ENCODE measurements around the gene P2RX7.
"Not testable (repeated sequence)": the region's sequence is repeated elsewhere in the genome, so short reads cannot be mapped to it uniquely, and the experiment has no call there.

The P2RX7 gene

DNA sequence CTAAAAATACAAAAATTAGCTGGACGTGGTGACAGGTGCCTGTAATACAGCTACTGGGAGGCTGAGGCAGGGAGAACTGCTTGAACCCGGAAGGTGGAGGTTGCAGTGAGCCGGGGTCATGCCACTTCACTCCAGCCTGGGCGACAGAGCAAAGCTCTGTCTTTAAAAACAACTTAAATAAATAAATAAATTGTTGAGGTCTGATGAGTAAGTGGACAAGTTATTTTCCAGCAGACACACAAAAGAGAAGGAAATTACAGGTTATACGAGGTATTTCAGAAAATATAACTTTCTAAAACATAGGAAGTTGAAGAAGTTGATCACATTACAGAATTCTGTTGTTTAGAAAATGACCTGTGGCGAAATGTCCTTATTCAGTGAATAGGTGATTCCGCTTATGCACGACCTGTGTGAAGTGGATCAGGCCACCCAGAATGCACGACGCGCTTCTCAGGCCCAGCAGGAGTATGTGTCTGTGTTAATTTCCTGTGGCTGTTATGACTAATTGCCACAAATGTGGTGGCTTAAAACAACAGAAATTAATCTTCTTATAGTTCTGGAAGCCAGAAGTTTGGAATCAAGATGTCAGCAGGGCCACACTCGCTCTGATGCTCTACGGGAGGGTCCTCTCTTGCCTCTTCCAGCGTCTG, 38.1 kb downstream of the P2RX7 start:
- no peak for DNase-seq (ENCODE audit: low read depth, low spot score)

GRCh38 chr12:121172145-121172544, 39.5 kb downstream of the P2RX7 start:
- no peak for DNase-seq (ENCODE audit: low read depth, low spot score)

GRCh38 chr12:121175383-121176119, 42.9 kb downstream of the P2RX7 start:
- DNase-seq (ENCODE audit: low read depth, low spot score), result no peak

DNA sequence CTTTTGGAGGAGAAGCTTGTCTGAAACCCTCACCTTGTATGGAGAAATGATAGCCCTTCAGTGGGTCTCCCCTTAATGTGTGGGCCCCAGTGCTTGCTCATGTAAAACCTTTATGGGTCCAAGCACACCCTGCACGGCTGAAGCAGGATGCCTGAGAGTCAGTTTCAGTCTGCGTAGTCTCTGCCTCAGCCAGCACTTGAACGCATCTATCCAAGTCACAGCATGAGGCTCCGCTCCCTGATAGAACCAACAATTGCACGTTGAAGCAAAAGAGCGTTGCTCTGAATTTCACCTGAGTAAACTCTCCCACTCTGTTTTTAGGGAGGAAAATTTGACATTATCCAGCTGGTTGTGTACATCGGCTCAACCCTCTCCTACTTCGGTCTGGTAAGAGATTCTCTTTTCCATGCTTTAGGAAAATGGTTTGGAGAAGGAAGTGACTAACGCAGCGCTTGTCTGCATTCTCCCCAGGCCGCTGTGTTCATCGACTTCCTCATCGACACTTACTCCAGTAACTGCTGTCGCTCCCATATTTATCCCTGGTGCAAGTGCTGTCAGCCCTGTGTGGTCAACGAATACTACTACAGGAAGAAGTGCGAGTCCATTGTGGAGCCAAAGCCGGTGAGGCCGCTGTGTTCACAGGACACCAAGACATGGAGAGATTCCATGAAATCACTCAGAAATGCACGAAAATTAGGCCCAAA, 44.3 kb downstream of the P2RX7 start:
- no peak for DNase-seq (ENCODE audit: low read depth, low spot score)

- DNase-seq (ENCODE audit: low read depth, low spot score), result no peak
Observed at GRCh38 chr12:121181181-121181580, 48.5 kb downstream of the P2RX7 start.

- DNase-seq (ENCODE audit: low read depth, low spot score), result no peak
Observed at GRCh38 chr12:121182222-121182893, 49.7 kb downstream of the P2RX7 start.

DNA sequence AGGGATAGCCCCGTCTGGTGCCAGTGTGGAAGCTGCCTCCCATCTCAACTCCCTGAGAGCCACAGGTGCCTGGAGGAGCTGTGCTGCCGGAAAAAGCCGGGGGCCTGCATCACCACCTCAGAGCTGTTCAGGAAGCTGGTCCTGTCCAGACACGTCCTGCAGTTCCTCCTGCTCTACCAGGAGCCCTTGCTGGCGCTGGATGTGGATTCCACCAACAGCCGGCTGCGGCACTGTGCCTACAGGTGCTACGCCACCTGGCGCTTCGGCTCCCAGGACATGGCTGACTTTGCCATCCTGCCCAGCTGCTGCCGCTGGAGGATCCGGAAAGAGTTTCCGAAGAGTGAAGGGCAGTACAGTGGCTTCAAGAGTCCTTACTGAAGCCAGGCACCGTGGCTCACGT, 51.7 kb downstream of the P2RX7 start:
- DNase-seq (ENCODE audit: low read depth, low spot score), result no peak

DNA sequence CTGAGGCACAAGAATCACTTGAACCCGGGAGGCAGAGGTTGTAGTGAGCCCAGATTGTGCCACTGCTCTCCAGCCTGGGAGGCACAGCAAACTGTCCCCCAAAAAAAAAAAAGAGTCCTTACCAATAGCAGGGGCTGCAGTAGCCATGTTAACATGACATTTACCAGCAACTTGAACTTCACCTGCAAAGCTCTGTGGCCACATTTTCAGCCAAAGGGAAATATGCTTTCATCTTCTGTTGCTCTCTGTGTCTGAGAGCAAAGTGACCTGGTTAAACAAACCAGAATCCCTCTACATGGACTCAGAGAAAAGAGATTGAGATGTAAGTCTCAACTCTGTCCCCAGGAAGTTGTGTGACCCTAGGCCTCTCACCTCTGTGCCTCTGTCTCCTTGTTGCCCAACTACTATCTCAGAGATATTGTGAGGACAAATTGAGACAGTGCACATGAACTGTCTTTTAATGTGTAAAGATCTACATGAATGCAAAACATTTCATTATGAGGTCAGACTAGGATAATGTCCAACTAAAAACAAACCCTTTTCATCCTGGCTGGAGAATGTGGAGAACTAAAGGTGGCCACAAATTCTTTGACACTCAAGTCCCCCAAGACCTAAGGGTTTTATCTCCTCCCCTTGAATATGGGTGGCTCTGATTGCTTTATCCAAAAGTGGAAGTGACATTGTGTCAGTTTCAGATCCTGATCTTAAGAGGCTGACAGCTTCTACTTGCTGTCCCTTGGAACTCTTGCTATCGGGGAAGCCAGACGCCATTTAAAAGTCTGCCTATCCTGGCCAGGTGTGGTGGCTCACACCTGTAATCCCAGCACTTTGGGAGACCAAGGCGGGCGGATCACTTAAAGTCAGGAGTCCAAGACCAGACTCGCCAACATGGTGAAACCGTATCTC, 52.6 kb downstream of the P2RX7 start:
- no peak for DNase-seq (ENCODE audit: low read depth, low spot score)

GRCh38 chr12:121186826-121187225, 54.1 kb downstream of the P2RX7 start:
- no peak for DNase-seq (ENCODE audit: low read depth, low spot score)

DNA sequence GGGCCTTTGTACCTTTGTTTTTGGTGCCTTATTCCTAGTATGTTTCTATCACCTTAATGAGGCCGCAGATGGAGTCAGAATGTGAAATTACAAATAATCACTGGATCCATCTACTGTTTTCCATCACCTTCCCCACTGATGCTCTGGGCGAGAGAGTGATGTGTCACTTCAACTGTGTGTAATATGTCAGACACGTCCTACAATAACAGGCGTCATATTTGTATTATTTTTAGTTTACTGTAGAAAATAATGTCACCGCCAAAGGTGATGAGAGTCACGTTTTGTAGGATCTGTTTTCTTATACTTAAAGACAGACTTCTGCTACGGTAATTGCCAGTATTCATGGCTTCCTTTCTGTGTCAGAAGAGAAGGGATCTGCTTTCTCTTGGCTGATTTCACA, 54.8 kb downstream of the P2RX7 start:
- no peak for DNase-seq (ENCODE audit: low read depth, low spot score)

DNA sequence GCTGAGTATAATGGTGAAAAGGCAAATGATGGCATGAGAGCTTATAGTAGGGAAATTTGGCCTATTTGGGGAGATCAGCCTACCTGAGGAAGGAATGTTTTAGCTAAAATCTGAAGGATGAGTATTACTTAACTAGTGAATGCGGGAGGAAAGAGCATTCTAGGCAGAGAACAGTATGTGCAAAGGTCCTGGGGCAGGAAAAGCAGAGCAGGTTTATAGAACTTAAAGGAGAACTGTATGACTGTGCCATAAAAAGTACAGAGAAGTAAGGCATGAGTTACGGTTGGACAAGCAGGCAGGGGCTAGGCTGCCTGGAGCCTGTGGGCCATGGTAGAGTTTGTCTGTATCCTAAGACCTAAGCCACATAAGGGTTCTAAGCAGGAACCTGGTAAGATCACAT, 55.6 kb downstream of the P2RX7 start:
- no peak for DNase-seq (ENCODE audit: low read depth, low spot score)

- DNase-seq (ENCODE audit: low read depth, low spot score), result no peak
Observed at GRCh38 chr12:121189131-121189530, 56.5 kb downstream of the P2RX7 start.

GRCh38 chr12:121189619-121190155, 57.0 kb downstream of the P2RX7 start:
- DNase-seq (ENCODE audit: low read depth, low spot score), result no peak

DNA sequence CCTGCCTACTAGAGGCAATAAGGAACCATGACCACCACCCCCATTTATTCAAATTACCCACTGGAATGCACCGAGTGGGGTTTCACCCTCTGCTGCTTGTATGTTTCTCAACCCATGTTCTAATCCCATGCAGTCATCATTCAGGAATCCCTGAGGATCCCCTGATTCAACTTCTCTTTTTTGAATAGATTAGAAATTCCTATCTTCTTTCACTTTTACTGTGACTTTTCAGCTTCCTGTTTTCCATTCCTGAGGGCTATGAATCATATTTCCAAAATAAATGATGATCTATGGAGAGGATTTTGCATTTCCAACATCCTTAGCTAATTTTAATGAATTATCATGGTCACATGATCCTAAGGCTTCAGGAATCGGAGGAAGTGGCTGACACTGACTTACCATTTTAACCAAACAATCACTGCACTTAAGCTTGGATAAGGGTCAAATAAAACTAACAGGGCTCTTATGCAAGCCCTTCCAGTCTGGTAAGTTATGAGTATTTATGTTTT, 57.9 kb downstream of the P2RX7 start:
- no peak for DNase-seq (ENCODE audit: low read depth, low spot score)

- no peak for DNase-seq (ENCODE audit: low read depth, low spot score)
Observed at GRCh38 chr12:121191151-121191550, 58.5 kb downstream of the P2RX7 start.

- no peak for DNase-seq (ENCODE audit: low read depth, low spot score)
Observed at GRCh38 chr12:121196902-121197301, 64.2 kb downstream of the P2RX7 start.

DNA sequence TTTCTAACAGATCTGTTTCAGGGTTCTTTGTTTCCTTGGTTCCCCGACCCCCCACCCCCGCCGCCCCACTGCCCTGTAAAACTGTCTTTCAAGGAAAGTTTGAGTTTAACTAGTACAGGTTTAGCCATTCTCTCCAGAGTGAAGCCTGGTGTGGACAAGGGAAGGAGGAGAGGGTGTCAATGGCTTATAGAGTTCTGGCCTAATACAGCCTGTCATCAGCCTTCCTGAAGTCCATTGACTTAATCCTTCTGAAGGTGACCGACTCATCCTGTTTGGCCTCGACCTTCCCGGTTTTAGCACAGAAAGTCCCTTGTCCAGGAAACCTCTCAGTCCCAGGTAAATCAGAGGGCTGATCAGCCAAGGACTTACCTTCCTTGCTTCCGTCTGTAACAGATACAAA, 66.3 kb downstream of the P2RX7 start:
- no peak for DNase-seq (ENCODE audit: low read depth, low spot score)

GRCh38 chr12:121201140-121201539, 68.5 kb downstream of the P2RX7 start:
- DNase-seq (ENCODE audit: low read depth, low spot score), result not testable (repeated sequence)

DNA sequence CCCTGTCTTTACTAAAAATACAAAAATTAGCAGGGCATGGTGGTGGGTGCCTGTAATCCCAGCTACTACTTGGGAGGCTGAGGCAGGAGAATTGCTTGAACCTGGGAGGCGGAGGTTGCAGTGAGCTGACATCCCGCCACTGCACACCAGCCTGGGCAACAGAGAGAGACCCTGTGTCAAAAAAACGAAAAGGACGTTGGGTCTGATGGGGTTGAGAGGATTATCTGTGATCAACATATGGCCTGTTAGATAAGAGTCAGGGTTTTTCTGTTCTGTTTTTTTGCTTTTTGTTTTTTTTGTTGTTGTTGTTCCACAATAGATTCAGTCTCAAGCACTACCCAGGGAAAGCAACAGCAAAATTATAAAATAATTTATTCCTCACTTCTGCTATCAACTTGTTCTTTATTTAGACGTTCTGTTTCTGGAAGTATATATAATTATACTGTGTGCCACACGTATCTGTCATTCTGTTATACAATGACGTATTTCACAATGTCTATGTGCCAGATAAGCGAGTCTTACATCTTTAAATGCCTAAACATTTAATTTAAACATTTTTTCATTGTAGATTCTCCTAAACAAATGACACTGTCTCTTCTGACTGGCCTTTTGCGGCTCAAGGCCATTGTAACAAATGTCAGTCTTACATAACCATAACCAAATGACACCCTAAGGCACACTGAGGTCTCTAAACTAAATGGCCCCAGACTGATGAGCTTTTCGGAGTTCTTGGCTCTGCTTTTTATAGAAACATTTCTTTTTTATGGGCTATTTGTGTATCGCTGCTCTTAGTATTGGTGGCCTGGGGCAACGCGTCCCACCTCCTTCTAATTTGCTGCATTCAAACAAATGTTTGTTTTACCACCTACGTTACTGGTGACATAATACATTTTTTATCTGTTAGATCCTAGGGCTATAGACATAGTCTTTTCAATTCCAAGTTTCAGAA, 70.0 kb downstream of the P2RX7 start:
- no peak for DNase-seq (ENCODE audit: low read depth, low spot score)

- no peak for DNase-seq (ENCODE audit: low read depth, low spot score)
Observed at GRCh38 chr12:121203482-121203881, 70.8 kb downstream of the P2RX7 start.
